ENCODE measurements around the gene IGLON5.

IGLON5 gene

GRCh38 chr19:51311351-51312257, at the start of gene IGLON5:
Gene IGLON5 (plus strand): TSS chr19:51311644. CDS start chr19:51311848, 204 bp downstream.
- no peak for DNase-seq

DNA sequence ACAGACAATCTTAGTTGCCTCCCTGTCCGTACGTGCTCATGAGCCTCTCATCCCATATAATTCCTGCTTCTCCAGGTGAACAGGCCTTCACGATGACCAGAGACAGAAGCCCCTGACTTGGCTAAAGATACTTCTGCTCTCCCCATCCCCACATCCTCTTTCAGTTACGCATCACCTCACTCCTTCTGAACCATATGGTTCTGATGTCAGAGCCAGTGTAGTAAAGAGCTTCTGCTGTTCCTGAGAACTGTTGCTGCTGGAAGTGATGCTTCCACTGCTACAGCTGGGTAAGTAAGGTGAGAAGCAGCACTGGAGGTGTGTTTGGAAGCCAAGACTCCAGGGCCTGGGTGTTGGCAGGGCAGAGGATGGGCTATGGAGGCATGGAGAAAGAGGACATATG, 47.6 kb upstream of the IGLON5 start:
- DNase-seq: no peak

DNA sequence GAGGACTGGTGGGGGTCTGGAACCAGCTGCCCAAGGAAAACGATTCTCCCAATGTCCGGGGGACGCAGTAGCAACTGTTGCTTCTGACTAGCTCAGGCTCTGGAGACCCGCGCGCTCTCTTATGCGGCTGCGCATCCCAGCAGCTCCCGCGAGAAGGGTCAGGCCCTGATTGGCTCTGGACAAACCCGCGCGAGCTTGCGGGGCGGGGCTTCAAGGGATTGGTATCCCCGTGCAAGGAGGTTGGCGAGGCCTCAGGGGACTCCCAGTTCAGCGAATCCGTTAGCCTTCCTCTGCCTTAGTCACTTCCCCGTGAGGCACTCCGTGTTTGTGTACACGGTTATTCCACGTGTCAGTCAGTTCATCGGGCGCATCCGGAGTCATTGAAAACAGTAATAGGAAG, 40.4 kb upstream of the IGLON5 start:
- no peak for DNase-seq

- DNase-seq: no peak
These were observed 39.1 kb upstream of the IGLON5 start for GRCh38 chr19:51272183-51272810.

- DNase-seq: no peak
These were observed 37.2 kb upstream of the IGLON5 start for GRCh38 chr19:51274049-51274770.

DNA sequence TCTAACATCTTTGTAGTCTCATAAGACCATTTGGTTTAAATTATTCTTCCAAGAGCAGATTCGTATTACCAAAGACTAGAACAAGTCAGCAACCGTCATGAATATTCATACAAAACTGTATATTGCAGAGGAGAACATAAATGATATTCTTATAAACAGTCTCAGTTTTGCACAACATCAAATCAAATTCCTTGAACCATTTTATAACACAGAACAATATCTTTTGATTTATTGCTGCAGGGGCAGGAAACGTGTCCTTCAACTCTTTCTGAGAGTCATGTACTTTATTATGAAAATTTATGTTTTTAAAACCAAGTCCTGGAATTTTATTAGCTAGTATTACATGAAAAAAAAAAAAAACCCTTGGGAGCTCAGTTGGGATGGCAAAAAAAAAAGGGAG, 34.3 kb upstream of the IGLON5 start:
- DNase-seq: no peak

- DNase-seq: no peak
These were observed 29.1 kb upstream of the IGLON5 start for GRCh38 chr19:51282335-51282734.

DNA sequence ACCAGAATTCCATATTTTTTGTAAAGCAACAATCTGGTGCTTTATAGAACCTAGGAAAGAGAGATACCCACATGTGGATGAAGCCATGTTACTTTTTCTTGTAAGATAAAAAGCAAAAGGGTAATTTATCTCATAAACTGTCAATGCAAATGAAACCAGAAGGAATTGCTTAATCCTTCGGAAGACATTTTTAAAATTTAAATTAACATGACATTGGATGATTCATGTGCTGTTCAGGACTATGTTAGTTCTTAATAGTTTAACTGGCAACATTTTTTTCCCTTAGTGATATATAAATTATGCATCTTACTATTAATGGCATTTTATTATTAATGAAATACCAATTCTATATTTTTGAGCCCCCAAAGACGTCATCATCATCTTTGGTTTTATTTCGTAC, 25.8 kb upstream of the IGLON5 start:
- DNase-seq: no peak

DNA sequence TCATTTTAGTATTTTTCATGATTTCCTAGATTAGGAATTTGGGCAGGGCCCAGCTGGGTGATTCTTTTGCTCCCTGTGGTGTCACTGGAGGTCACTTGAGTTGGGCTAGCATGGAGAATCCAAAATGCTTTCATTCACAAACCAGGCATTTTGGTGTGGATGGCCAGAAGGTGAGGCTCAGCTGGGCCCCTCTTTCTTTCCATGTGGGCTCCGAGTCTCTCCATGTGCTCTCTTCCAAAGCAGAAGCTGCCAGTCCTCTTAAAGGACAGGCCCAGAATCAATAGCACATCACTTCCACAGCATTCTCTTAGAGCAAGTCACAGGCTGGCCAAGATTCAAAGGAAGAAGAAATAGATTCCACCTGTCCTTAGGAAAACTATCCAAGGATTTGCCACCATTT, 21.8 kb upstream of the IGLON5 start:
- no peak for DNase-seq

DNA sequence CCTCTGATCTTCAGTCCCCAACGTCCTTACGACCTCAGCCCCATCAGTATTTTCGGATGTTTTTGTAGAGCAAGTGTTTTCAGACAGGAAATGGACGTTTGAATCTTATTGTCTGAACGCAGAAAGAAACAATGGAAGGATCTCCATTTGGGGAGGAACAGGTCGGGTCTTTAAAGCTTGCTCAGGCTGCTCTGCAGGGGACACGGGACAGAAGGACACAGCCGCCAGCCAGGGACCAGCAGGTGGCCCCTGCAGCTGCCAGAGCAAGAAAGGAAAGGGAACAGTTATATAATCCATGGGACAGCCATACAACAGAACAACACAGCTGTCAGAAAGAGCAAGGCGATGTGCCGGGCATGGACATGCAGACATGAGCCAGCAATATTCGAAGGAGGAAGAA, 18.5 kb upstream of the IGLON5 start:
- DNase-seq: no peak

DNA sequence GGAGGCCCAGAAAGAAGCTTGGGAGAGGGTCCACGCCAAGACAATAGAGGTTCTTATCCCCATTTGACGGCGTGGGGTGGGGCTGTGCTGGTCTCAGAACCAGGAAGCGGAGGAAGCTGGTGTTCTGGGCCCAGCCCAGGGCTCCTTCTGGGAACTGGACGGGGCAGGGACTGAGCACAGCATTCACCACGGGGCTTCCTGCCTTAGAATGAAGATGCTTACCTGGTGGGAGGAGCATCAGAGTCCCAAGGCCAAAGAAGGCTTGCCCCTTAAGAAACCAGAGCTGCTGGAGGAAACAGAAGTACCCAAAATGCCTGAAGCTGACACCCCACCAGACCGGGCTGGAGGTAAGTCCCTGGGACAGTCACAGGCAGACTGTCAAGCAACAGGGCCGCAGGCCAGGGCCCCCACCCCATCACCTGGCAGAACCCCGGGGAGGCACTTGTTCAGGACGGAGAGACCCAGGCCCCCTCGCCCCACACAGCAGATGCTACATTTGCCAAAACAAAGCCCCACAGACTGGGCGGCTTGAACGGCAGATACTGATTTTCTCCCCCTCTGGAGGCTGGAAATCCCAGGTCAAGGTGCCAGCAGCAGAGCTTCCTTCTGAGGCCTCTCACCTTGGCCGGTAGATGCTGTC, 17.8 kb upstream of the IGLON5 start:
- no peak for DNase-seq

GRCh38 chr19:51294211-51294976, 17.1 kb upstream of the IGLON5 start:
- no peak for DNase-seq

GRCh38 chr19:51294977-51295375, 16.5 kb upstream of the IGLON5 start:
- no peak for DNase-seq

DNA sequence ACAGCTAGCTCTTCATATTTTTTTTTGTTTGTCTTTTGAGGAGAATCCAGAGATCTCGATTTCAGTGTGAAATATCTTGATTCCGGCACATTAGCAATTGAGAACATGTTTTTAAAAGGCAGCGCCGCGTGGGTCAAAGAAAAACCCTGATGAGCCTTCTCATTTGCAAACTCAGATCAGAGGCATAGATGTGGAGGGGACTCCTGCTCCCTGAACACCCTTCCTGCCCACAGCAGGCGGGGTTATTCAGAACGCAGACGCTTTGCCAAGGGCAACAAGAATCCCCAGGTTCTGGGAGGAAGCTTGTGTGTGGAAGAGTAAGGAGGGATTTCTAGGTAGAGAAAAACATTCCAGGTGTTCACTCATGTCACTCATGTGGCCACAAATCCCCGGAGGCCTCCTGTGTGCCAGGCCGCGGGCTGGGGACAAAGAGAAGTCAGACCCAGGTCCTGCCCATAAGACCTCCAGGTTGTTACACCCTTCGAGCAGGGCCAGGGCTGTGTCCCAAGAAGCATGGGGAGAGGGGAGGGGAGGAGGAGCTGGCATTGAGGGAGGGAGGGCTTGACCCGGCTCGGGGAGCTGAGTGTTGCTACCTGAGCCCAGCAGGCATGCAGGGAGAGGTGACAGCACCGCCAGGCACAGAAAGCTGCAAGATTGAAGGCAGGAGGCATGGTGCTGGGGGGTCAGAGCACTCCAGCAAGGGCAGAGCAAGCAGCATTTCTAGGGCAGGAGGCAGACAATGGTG, 15.9 kb upstream of the IGLON5 start:
- DNase-seq: no peak

DNA sequence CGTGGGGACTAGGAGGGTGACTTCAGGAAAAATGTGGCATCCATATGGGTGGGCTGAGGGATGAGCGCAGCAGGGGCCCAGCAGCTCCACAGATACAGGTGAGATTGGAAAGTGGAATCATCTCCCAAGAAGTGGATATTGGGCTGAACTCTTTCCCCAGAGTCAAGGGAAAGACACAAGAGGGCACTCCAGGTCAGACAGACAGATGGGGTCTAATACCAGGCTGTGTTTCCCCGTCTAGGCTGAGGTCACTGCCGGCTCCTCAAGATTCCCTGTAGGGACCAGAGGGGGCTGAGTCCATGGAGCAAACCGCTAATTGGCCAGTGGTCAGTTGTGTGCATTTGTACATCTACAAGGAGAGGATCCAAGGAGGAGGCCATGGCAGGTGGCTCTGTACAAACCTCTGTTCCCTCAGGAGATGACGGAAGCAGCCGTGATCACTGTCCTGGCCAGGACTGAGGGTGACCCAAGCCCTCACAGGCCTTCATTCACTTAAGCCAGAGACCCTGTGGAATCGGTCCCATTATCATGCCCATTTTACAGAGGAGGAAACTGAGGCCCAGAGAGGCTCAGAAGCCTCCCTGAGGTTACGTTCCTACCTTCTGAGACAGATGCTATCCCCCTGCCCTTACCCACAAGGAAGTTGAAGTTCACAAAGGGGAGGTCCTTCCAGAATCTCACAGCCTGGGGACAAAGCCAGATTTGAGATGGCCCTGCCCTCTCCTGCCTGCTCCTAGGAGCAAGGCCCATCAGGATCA, 14.9 kb upstream of the IGLON5 start:
- DNase-seq: no peak

DNA sequence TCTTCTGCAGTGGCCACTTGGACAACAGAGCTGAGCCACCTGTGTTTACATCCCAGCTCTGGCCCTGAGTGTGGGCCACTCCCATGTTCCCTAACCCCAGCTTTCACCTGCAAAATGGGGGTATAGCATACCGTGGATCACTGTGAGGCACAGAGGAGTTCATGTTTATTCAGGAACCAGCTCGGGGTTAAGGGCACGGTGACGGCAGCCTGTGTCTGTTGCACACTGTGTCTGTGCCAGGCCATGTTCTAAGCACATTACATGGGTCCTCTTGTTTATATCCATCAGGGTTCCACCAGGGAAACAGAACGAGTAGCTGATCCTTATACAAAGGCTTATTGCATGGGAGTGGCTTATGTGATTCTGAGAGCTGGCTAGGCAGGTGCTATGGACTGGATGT, 14.0 kb upstream of the IGLON5 start:
- DNase-seq: no peak

GRCh38 chr19:51301266-51301665, 10.2 kb upstream of the IGLON5 start:
- DNase-seq: no peak

GRCh38 chr19:51305479-51305878, 6.0 kb upstream of the IGLON5 start:
- DNase-seq: no peak

DNA sequence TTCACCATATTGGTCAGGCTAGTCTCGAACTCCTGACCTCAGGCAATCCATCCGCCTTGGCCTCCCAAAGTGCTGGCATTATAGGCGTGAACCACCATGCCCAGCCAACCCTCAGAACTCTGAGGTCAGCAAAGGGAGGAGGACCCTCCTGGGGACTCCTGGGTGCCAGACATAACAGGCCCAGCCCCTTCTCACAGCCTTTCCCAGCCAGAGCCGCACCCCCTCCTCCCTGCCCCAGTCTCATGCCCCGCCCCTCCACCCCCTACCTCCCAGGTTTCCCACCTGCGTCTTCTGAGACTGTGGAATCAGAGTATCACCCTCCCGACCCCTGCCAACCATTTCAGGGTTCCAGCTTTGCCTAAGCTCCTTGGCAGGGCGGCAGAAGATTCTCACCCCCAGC, 5.2 kb downstream of the IGLON5 start:
- no peak for DNase-seq

DNA sequence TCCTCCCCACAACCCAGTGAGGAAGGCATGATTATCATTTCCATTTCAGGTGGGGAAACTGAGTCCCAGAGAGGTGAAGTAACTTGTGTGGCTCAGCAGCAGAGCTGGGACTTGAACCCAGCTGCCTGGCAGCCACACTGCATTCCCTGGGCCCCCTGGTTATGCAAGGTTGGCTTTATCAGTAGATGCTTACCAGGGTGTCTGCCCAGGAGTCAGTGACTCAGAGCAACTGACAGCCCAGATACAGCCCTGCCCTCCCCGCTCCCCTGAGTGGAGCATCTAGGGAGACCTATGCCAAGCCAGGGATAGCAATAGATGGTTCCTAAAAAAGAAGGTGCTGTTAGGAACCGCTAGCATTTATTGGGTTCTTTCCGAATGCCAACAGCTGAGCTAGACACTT, 5.9 kb downstream of the IGLON5 start:
- DNase-seq: no peak

DNA sequence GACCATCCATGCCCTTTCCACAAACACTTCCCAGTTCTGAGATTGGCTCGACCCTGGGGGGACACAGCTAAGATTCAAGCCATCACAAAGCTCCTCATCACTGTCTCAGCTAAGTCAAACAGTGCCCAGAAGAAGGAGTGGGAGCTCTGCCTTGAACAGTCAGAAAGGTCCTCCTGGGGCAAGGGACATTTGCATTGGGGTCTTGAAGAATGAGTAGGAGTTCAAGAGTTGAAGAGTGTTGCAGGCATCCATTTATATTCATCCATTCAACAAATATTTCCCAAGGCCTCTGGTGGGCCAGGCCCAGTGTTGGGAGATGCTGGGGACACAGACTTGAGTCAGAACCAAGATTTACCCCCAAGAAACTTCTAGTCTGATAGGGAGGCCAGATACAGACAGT, 6.5 kb downstream of the IGLON5 start:
- no peak for DNase-seq
